ENCODE measurements around the gene PCBP3. TPM values are rescaled to one million over a fixed set of nuclear protein-coding genes. Genes with fewer than 3 reads are reported as not detected.
"Not testable (repeated sequence)": the region's sequence is repeated elsewhere in the genome, so short reads cannot be mapped to it uniquely, and the experiment has no call there.

Gene PCBP3
- total RNA-seq, 1 experiment from 2014 or later: not detected

DNA sequence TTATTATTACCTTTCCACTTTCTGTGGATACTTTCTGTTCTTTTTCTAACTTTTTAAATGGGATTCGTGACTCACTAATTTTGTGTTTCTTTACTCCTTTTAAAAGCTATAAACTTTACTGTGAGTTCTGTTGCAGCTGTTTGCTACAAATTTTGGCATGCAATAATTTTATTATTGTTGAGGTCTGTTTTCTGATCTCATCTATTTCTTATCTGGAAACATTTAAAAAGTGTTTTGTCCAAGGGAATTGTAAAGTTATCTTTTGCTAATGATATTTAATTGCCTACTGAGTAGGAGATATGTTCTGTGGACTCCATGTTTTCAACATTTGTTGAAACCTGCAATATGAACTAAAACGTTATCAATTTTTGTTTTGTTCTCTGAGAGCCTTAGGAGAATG lies 199.9 kb downstream of the PCBP3 start:
- DNase-seq (ENCODE audit: low spot score): no peak

DNA sequence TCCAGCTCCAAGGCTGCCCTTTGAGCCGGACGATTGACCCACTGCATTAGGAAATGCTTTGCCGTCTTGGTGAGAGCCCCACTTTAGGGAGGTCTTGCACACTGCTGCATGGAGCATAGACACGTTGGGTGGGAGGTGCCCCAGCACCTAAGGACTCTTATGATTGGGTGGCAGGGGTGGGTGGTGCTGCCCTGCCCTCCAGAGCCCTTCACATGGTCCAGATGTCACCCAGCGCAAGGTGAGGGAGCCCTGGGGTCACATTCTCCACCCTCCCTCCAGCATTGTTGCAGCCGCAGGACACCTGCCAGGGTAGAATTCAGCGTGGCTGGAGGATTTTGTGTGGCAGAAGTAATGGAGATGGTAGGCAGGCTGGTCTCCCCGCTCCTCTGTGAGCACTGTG lies 200.7 kb downstream of the PCBP3 start:
- no peak for DNase-seq (ENCODE audit: low spot score)

- DNase-seq (ENCODE audit: low spot score): no peak
These were observed 201.7 kb downstream of the PCBP3 start for GRCh38 chr21:45845063-45845769.

- DNase-seq (ENCODE audit: low spot score): no peak
These were observed 202.2 kb downstream of the PCBP3 start for GRCh38 chr21:45845770-45846090.

- DNase-seq (ENCODE audit: low spot score): no peak
These were observed 203.0 kb downstream of the PCBP3 start for GRCh38 chr21:45846373-45847160.

DNA sequence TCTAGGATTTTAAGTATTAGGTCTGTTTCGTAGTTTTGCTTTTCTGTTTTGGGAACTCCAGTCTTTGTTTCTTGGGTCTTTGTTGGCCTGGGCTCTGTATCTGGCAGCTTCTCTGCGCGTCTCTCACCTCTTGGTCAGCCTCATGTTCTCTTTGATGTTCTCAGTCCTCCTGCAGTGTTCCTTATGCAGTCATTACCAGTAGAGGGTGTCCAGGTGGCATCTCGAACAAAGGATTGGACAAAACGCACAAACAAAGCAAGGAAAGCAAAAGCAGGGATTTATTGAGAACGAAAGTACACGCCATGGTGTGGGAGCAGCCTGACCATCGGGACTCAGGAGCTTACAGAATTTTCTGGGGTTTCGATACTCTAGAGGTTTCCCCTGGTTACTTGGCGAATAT lies 204.3 kb downstream of the PCBP3 start:
- no peak for DNase-seq (ENCODE audit: low spot score)

- no peak for DNase-seq (ENCODE audit: low spot score)
These were observed 204.8 kb downstream of the PCBP3 start for GRCh38 chr21:45848331-45848730.

DNA sequence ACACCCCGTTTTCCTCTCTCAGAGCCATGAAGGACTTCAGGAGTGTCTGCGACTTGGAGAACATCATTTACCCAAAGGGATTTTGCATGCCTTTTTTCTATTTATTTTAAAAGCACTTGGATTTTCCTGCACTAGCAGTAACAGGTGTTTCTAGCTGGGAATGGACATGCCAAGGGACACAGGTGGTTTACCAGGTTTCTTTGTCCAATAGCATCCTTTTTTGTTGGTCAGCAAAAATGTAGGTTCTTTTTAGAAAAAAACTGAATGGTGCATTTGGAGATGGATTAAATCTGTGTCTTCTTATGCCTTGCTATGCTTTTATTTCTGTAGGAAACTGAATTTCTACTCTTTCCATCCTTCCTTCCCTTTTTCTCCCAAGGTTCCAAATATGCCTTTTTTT lies 205.3 kb downstream of the PCBP3 start:
- DNase-seq (ENCODE audit: low spot score): no peak

- no peak for DNase-seq (ENCODE audit: low spot score)
These were observed 206.1 kb downstream of the PCBP3 start for GRCh38 chr21:45849651-45850050.

DNA sequence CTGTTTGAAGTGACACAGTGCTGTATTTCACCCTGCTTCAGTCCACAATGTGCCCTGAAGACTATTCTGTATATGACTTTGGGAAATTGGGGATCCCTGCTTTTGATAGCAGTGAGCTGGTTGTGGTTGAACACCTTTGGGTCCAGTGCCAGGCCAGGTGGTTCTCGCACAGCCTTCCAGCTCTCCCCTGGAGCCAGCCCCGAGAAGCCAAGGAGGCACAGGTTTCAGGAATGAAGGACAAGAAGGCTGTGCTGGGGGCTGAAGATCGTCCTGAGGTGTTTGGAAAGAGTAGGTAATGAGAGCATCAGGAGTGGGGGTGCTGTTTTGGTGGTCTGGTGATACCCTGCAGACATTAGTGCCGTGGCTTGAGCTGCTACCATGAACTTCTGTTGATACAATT lies 206.7 kb downstream of the PCBP3 start:
- no peak for DNase-seq (ENCODE audit: low spot score)

- not testable (repeated sequence) for DNase-seq (ENCODE audit: low spot score)
These were observed 208.9 kb downstream of the PCBP3 start for GRCh38 chr21:45852386-45852785.

- DNase-seq (ENCODE audit: low spot score): no peak
These were observed 209.4 kb downstream of the PCBP3 start for GRCh38 chr21:45852886-45853400.

- no peak for DNase-seq (ENCODE audit: low spot score)
These were observed 210.3 kb downstream of the PCBP3 start for GRCh38 chr21:45853703-45854342.

GRCh38 chr21:45854690-45855247 lies 211.2 kb downstream of the PCBP3 start:
- DNase-seq (ENCODE audit: low spot score): no peak

- no peak for DNase-seq (ENCODE audit: low spot score)
These were observed 211.8 kb downstream of the PCBP3 start for GRCh38 chr21:45855248-45855811.

GRCh38 chr21:45856442-45856841 lies 212.9 kb downstream of the PCBP3 start:
- DNase-seq (ENCODE audit: low spot score): no peak

GRCh38 chr21:45856906-45857305 lies 213.4 kb downstream of the PCBP3 start:
- DNase-seq (ENCODE audit: low spot score): no peak

- no peak for DNase-seq (ENCODE audit: low spot score)
These were observed 214.2 kb downstream of the PCBP3 start for GRCh38 chr21:45857761-45858160.

DNA sequence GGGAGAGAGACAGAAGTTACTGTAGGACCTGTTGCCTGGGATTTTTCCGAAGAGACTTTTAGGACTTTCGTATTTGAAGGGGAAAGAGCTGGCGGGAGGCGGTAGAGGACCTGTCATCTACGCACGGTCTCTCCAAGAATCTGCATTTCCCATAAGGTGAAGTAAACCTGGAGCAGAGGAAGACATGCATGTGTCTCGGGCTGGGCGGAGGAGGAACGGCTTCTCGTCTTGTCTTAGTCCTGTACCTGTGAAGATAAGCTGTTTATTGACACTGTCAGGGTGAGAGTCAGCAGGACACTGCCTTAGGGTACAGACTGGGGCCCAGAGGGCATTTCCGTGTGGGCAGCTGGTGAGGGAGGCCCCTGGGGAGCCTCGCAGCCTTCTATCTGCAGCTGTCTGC lies 214.7 kb downstream of the PCBP3 start:
- no peak for DNase-seq (ENCODE audit: low spot score)

GRCh38 chr21:45859041-45859761 lies 215.7 kb downstream of the PCBP3 start:
- no peak for DNase-seq (ENCODE audit: low spot score)

DNA sequence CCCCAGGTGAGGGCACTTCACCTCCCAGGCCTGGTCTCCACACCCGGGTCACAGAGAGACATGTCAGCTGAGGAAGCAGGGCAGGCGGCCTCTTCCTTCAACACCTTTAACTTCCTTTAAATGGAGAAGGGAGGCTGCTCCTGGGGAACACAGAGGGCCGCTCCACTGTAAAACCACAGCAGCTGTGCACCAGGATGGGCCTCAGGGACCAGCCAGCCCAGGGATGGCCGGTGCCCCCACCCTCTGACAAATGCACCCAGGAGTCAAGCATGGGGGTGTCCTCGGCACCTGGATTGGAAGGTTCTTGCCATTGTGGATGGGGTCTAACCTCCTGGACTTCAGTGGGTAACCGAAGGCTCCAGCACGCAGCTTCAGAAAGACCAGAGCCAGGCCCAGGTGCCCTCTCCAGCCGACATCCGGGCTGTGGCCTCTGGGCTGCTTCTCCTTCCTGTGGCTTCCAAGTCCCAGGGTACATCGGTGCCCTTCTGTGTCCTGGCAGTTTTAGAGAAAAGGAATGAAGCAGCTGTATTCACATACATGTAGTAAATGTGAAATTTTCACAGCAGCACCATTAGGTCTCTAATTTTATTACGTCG lies 216.3 kb downstream of the PCBP3 start:
- no peak for DNase-seq (ENCODE audit: low spot score)
